OCI-M2 (cell line): Measurements from ENCODE around the gene RAP1GAP2.
A peak's percentile ranks its signal among the peaks of the same experiment; 100 is the strongest.
"Not testable (repeated sequence)": the region's sequence is repeated elsewhere in the genome, so short reads cannot be mapped to it uniquely, and the experiment has no call there.

Experiments used
- DNase-seq: peaks from one replicate; lab custom pipeline; 2025; ENCODE audit not compliant: unreplicated experiment; lab: John Stamatoyannopoulos, UW

RAP1GAP2 gene

GRCh38 chr17:3035256-3035967 lies 239.2 kb downstream of the RAP1GAP2 start:
- no peak for DNase-seq

GRCh38 chr17:3035968-3036280 lies 239.7 kb downstream of the RAP1GAP2 start:
- DNase-seq = no peak

GRCh38 chr17:3036800-3037199 lies 240.6 kb downstream of the RAP1GAP2 start:
- DNase-seq = no peak

- no peak for DNase-seq
These were observed 241.0 kb downstream of the RAP1GAP2 start for GRCh38 chr17:3037259-3037658.

GRCh38 chr17:3038941-3039340 lies 242.7 kb downstream of the RAP1GAP2 start:
- DNase-seq = no peak

GRCh38 chr17:3039736-3040135 lies 243.5 kb downstream of the RAP1GAP2 start:
- no peak for DNase-seq

GRCh38 chr17:3040882-3041281 lies 244.6 kb downstream of the RAP1GAP2 start:
- DNase-seq = no peak

GRCh38 chr17:3043737-3044365 lies 247.6 kb downstream of the RAP1GAP2 start:
- DNase-seq = no peak

GRCh38 chr17:3046753-3047152 lies 250.5 kb downstream of the RAP1GAP2 start:
- DNase-seq = no peak

GRCh38 chr17:3048727-3049471 lies 252.7 kb downstream of the RAP1GAP2 start:
- DNase-seq = peak; percentile 14

GRCh38 chr17:3049705-3050295 lies 253.6 kb downstream of the RAP1GAP2 start:
- no peak for DNase-seq

GRCh38 chr17:3054868-3055267 lies 258.6 kb downstream of the RAP1GAP2 start:
- DNase-seq = not testable (repeated sequence)

GRCh38 chr17:3062824-3063377 lies 266.7 kb downstream of the RAP1GAP2 start:
- not testable (repeated sequence) for DNase-seq

GRCh38 chr17:3063507-3063906 lies 267.3 kb downstream of the RAP1GAP2 start, which contains the start of gene OR1D5:
TSS of gene OR1D5 (minus strand) at chr17:3063607. CDS start at chr17:3063607, 0 bp downstream.
- not testable (repeated sequence) for DNase-seq

GRCh38 chr17:3065192-3065591 lies 269.0 kb downstream of the RAP1GAP2 start:
- DNase-seq = not testable (repeated sequence)

GRCh38 chr17:3073850-3074249 lies 277.6 kb downstream of the RAP1GAP2 start:
- not testable (repeated sequence) for DNase-seq
